Spleen (tissue), 3 donors: ENCODE data around the gene NDC80.

Source experiments
- POLR2A ChIP-seq, 3 donors: fragments of 450-650 bp; IDR thresholded peaks; one replicate each; pipeline ENCODE4 v1.5.1; 2017; ENCODE audit warnings: antibody characterized with exemption in 3 of 3, mild to moderate bottlenecking in 1 of 3
- POLR2AphosphoS5 ChIP-seq, 3 donors: sonication (generic); formaldehyde crosslinking; IDR thresholded peaks; one replicate each; pipeline ENCODE4 v1.5.1; 2017; ENCODE audit warnings: antibody characterized with exemption in 3 of 3

- TF ChIP-seq POLR2A (IDR thresholded peaks at IDR 0.05) (no peak), POLR2AphosphoS5 (IDR thresholded peaks at IDR 0.05) (no peak)
These were observed 26.2 kb upstream of the NDC80 start for GRCh38 chr18:2545155-2545554.
